ENCODE results near the gene SCGB1C2. TPM values are rescaled to one million over a fixed set of nuclear protein-coding genes. Genes with fewer than 3 reads are reported as not detected.
"Not testable (repeated sequence)": the region's sequence is repeated elsewhere in the genome, so short reads cannot be mapped to it uniquely, and the experiment has no call there.

SCGB1C2 gene
- polyA plus RNA-seq, result not detected

- not testable (repeated sequence) for H3K9me3 Mint-ChIP-seq, H3K36me3 Mint-ChIP-seq, H3K27me3 Mint-ChIP-seq, H3K27ac Mint-ChIP-seq, H3K4me3 Mint-ChIP-seq, H3K4me1 Mint-ChIP-seq
Observed at GRCh38 chr17:137166-137807, at the start of gene SCGB1C2. TSS of gene SCGB1C2 (plus strand) at chr17:137569. CDS start at chr17:137591, 22 bp downstream.

- H3K9me3 Mint-ChIP-seq, H3K4me1 Mint-ChIP-seq, H3K27ac Mint-ChIP-seq, H3K4me3 Mint-ChIP-seq, H3K36me3 Mint-ChIP-seq, H3K27me3 Mint-ChIP-seq: not testable (repeated sequence)
Observed at GRCh38 chr17:113111-113510, 24.3 kb upstream of the SCGB1C2 start.

GRCh38 chr17:118339-118917, 18.9 kb upstream of the SCGB1C2 start:
- not testable (repeated sequence) for H3K27me3 Mint-ChIP-seq, H3K4me1 Mint-ChIP-seq, H3K27ac Mint-ChIP-seq, H3K4me3 Mint-ChIP-seq, H3K36me3 Mint-ChIP-seq, H3K9me3 Mint-ChIP-seq

- not testable (repeated sequence) for H3K27me3 Mint-ChIP-seq, H3K4me3 Mint-ChIP-seq, H3K27ac Mint-ChIP-seq, H3K36me3 Mint-ChIP-seq, H3K9me3 Mint-ChIP-seq, H3K4me1 Mint-ChIP-seq
Observed at GRCh38 chr17:133932-134331, 3.4 kb upstream of the SCGB1C2 start.

- H3K9me3 Mint-ChIP-seq, H3K4me3 Mint-ChIP-seq, H3K4me1 Mint-ChIP-seq: not testable (repeated sequence)
Observed at GRCh38 chr17:134332-134785, 3.0 kb upstream of the SCGB1C2 start.

GRCh38 chr17:135022-135421, 2.3 kb upstream of the SCGB1C2 start:
- H3K4me1 Mint-ChIP-seq, H3K9me3 Mint-ChIP-seq, H3K36me3 Mint-ChIP-seq, H3K27ac Mint-ChIP-seq, H3K4me3 Mint-ChIP-seq, H3K27me3 Mint-ChIP-seq: not testable (repeated sequence)

More at GRCh38 chr17:134332-134785, 3.0 kb upstream of the SCGB1C2 start:
- not testable (repeated sequence) for H3K36me3 Mint-ChIP-seq, H3K27me3 Mint-ChIP-seq, H3K27ac Mint-ChIP-seq

GRCh38 chr17:135895-136294, 1.5 kb upstream of the SCGB1C2 start:
- H3K4me3 Mint-ChIP-seq, H3K4me1 Mint-ChIP-seq, H3K9me3 Mint-ChIP-seq, H3K27ac Mint-ChIP-seq, H3K27me3 Mint-ChIP-seq, H3K36me3 Mint-ChIP-seq: not testable (repeated sequence)

- not testable (repeated sequence) for H3K27me3 Mint-ChIP-seq, H3K36me3 Mint-ChIP-seq, H3K4me3 Mint-ChIP-seq, H3K9me3 Mint-ChIP-seq, H3K4me1 Mint-ChIP-seq, H3K27ac Mint-ChIP-seq
Observed at GRCh38 chr17:136531-136930, 838 bp upstream of the SCGB1C2 start.

- not testable (repeated sequence) for H3K27ac Mint-ChIP-seq, H3K27me3 Mint-ChIP-seq, H3K4me3 Mint-ChIP-seq, H3K9me3 Mint-ChIP-seq, H3K4me1 Mint-ChIP-seq, H3K36me3 Mint-ChIP-seq
Observed at GRCh38 chr17:139401-140205, 2.2 kb downstream of the SCGB1C2 start.

- Mint-ChIP-seq H3K27ac (no peak overlapping the region), H3K4me3 (no peak overlapping the region), H3K36me3 (peaks cover 1% of the 10 kb centered on the region), H3K27me3 (peaks cover 2% of the 10 kb centered on the region), H3K4me1 (peaks cover 0 to 2% (median 2%) of the 10 kb centered on the region in 3 donors), H3K9me3 (no peaks in the 10 kb centered on the region)
Observed at GRCh38 chr17:142102-142661, 4.8 kb downstream of the SCGB1C2 start.

GRCh38 chr17:142876-143784, 5.8 kb downstream of the SCGB1C2 start:
- peaks cover 2% of the 10 kb centered on the region for H3K27me3 Mint-ChIP-seq
- peak overlapping the region in 1 of 3 donors; percentile 10 for H3K27ac Mint-ChIP-seq
- peaks cover 0 to 2% (median 2%) of the 10 kb centered on the region in 3 donors for H3K4me1 Mint-ChIP-seq
- no peak overlapping the region for H3K4me3 Mint-ChIP-seq
- H3K9me3 Mint-ChIP-seq, result no peaks in the 10 kb centered on the region
- H3K36me3 Mint-ChIP-seq, result peaks cover 1% of the 10 kb centered on the region

GRCh38 chr17:143785-144281, 6.5 kb downstream of the SCGB1C2 start:
- no peaks in the 10 kb centered on the region for H3K9me3 Mint-ChIP-seq
- H3K4me3 Mint-ChIP-seq, result no peak overlapping the region

GRCh38 chr17:144936-145670, 7.7 kb downstream of the SCGB1C2 start:
- Mint-ChIP-seq H3K4me3 (no peak overlapping the region), H3K27me3 (peaks cover 2% of the 10 kb centered on the region), H3K36me3 (peaks cover 1% of the 10 kb centered on the region), H3K27ac (no peak overlapping the region), H3K4me1 (peaks cover 0 to 2% (median 2%) of the 10 kb centered on the region in 3 donors), H3K9me3 (no peaks in the 10 kb centered on the region)

More at GRCh38 chr17:143785-144281, 6.5 kb downstream of the SCGB1C2 start:
- peaks cover 2% of the 10 kb centered on the region for H3K27me3 Mint-ChIP-seq
- no peak overlapping the region for H3K27ac Mint-ChIP-seq
- peaks cover 0 to 2% (median 2%) of the 10 kb centered on the region in 3 donors for H3K4me1 Mint-ChIP-seq
- H3K36me3 Mint-ChIP-seq, result peaks cover 1% of the 10 kb centered on the region
